GM12873 (cell line): ENCODE measurements around the gene ZNF700.

Experiments used
- CTCF ChIP-seq: IDR thresholded peaks from 2 replicates; pipeline ENCODE4 v1.5.1; 2012; ENCODE audit warnings: low read depth, mild to moderate bottlenecking, moderate library complexity, low read length, control low read depth; ENCODE audit not compliant: insufficient read depth; ENCODE audit errors: missing control alignments

ZNF700 gene

GRCh38 chr19:11995174-11995573 is 70.3 kb downstream of the ZNF700 start:
- no peak for TF ChIP-seq CTCF
